WTC11 (cell line): ENCODE data around the gene PRKAR1B.

ENCODE experiments used
- ATF1 ChIP-seq: sonication (generic); formaldehyde crosslinking; IDR thresholded peaks from 2 replicates; pipeline ENCODE4 v1.8.1; 2023; ENCODE audit warnings: mild to moderate bottlenecking, moderate library complexity, missing genetic modification reagents
- JUN ChIP-seq: sonication (generic); formaldehyde crosslinking; IDR thresholded peaks from 2 replicates; pipeline ENCODE4 v1.8.0; 2023; ENCODE audit warnings: mild to moderate bottlenecking, missing genetic modification reagents
- SMAD4 ChIP-seq: sonication (generic); formaldehyde crosslinking; IDR thresholded peaks from 2 replicates; pipeline ENCODE4 v1.8.0; 2022; ENCODE audit warnings: mild to moderate bottlenecking, missing genetic modification reagents
- ZNF416 ChIP-seq: fragments of 250-450 bp; sonication (Bioruptor Pico); IDR thresholded peaks from 2 replicates; pipeline ENCODE4 v1.9.0; 2021; ENCODE audit warnings: mild to moderate bottlenecking, inconsistent platforms
- TF ChIP-seq, protein P1 (sequence below): fragments of 200-600 bp; IDR thresholded peaks from 2 replicates; pipeline ENCODE4 v1.8.0; 2022; ENCODE audit warnings: antibody characterized with exemption
- TF ChIP-seq, protein P2 (sequence below): sonication (generic); formaldehyde crosslinking; IDR thresholded peaks from 2 replicates; pipeline ENCODE4 v1.8.0; 2022; ENCODE audit warnings: mild to moderate bottlenecking, missing genetic modification reagents
- TF ChIP-seq, protein P3 (sequence below): sonication (generic); formaldehyde crosslinking; IDR thresholded peaks from 2 replicates; pipeline ENCODE4 v1.8.1; 2023; ENCODE audit warnings: mild to moderate bottlenecking, missing genetic modification reagents, moderate library complexity

DNA sequence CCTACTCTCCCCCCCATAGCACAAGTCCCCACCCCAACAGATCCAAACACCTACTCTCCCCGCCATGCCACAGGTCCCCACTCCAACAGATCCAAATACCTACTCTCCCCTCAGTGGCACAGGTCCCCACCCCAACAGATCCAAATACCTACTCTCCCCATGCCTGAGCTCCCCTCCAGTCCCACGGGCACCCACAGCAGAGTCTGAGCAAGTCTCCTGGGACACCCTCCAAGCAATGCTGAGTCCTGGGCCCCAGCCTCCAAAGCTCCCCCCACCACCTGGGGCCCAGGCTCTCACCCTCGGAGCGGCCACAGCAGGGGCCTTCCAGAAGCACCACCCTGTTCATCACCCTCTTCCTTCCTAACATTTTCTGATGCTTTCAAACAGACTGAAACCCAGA is 64.5 kb downstream of the PRKAR1B start:
- TF ChIP-seq, protein P1, sequence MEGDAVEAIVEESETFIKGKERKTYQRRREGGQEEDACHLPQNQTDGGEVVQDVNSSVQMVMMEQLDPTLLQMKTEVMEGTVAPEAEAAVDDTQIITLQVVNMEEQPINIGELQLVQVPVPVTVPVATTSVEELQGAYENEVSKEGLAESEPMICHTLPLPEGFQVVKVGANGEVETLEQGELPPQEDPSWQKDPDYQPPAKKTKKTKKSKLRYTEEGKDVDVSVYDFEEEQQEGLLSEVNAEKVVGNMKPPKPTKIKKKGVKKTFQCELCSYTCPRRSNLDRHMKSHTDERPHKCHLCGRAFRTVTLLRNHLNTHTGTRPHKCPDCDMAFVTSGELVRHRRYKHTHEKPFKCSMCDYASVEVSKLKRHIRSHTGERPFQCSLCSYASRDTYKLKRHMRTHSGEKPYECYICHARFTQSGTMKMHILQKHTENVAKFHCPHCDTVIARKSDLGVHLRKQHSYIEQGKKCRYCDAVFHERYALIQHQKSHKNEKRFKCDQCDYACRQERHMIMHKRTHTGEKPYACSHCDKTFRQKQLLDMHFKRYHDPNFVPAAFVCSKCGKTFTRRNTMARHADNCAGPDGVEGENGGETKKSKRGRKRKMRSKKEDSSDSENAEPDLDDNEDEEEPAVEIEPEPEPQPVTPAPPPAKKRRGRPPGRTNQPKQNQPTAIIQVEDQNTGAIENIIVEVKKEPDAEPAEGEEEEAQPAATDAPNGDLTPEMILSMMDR = no peak
- no peak for TF ChIP-seq ZNF416 (CRISPR knock-in tag)
- no peak for TF ChIP-seq JUN
- TF ChIP-seq SMAD4 (CRISPR knock-in tag) = no peak
- TF ChIP-seq, protein P2, sequence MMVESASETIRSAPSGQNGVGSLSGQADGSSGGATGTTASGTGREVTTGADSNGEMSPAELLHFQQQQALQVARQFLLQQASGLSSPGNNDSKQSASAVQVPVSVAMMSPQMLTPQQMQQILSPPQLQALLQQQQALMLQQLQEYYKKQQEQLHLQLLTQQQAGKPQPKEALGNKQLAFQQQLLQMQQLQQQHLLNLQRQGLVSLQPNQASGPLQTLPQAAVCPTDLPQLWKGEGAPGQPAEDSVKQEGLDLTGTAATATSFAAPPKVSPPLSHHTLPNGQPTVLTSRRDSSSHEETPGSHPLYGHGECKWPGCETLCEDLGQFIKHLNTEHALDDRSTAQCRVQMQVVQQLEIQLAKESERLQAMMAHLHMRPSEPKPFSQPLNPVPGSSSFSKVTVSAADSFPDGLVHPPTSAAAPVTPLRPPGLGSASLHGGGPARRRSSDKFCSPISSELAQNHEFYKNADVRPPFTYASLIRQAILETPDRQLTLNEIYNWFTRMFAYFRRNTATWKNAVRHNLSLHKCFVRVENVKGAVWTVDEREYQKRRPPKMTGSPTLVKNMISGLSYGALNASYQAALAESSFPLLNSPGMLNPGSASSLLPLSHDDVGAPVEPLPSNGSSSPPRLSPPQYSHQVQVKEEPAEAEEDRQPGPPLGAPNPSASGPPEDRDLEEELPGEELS = no peak
- TF ChIP-seq, protein P3, sequence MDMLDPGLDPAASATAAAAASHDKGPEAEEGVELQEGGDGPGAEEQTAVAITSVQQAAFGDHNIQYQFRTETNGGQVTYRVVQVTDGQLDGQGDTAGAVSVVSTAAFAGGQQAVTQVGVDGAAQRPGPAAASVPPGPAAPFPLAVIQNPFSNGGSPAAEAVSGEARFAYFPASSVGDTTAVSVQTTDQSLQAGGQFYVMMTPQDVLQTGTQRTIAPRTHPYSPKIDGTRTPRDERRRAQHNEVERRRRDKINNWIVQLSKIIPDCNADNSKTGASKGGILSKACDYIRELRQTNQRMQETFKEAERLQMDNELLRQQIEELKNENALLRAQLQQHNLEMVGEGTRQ (CRISPR knock-in tag) = no peak
- no peak for TF ChIP-seq ATF1 (CRISPR knock-in tag)
